AG04449 (cell line): ENCODE measurements around the gene ACP4.
"Not testable (repeated sequence)": the region's sequence is repeated elsewhere in the genome, so short reads cannot be mapped to it uniquely, and the experiment has no call there.

Experiments used
- CTCF ChIA-PET: fragments of 350-600 bp; formaldehyde crosslinking; extraction: SDS; loops from one replicate; lab custom pipeline; 2021; ENCODE audit warnings: antibody characterized with exemption; lab: Yijun Ruan, JAX
- POLR2A ChIA-PET: fragments of 400-600, 350-600 bp; formaldehyde crosslinking; extraction: SDS; loops from one replicate; lab custom pipeline; 2020; ENCODE audit warnings: antibody characterized with exemption, inconsistent platforms; lab: Yijun Ruan, JAX
- DNase-seq: peaks from one replicate; pipeline ENCODE4 v3.0.0-alpha.2; 2010; ENCODE audit warnings: low read depth, low spot score
- H3K4me3 ChIP-seq: 2 replicates; pipeline ENCODE4 v1.5.1; 2011; ENCODE audit warnings: low read depth, mild to moderate bottlenecking, control low read depth, low read length
- CTCF ChIP-seq: IDR thresholded peaks from one replicate; pipeline ENCODE4 v1.5.1; 2011; ENCODE audit warnings: mild to moderate bottlenecking, moderate library complexity, low read length, control low read depth, inconsistent platforms; ENCODE audit not compliant: insufficient read depth; ENCODE audit errors: missing control alignments

The ACP4 gene

DNA sequence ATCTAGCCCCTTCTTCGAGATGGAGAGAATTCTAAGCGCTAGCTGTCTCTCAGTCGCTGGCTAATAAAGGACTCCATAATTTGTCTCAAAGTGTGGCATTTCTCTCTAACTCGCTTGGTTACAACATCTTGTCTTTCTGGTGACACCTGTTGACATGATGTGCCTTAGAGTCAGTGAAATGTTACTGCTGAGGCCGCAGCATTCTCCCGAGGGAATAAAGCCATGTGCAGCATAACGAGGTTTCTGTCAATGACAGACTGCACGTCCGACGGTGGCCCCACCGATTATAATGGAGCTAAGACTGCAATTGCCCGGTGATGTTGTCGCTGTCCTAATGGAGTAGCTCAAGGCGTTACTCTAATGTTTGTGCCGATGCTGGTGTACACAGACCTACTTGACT, 40.2 kb upstream of the ACP4 start:
- POLR2A ChIA-PET, result no interaction called here
- TF ChIP-seq CTCF, result no peak
- DNase-seq, result no peak
- CTCF ChIA-PET, result interaction anchor here (0.6 to 1.4 kb wide), 3 partner anchors 15 to 193 kb away, joined by 3 read pairs; no protein-coding TSS in a partner anchor
- H3K4me3 ChIP-seq, result no peak overlapping the region

DNA sequence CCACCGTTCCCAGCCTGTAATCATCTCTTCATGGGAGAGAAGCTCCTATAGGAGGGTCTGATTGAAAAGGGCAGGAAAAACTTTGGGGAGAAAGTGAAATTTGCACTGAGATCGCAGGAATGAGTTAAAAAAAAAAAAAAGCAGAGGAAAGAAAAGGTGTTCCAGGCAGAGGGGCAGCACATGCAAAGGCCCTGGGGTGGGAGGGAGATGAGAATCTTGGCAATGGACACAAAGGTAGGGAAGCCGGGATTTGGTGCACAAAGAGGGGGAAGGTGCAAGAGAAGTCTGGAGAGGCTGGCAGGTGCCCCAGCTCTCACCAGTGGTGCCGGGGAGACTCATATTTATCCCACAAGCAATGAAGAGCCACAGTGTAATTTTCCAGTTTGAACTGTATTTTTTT, 36.3 kb upstream of the ACP4 start:
- no peak overlapping the region for H3K4me3 ChIP-seq
- no peak for TF ChIP-seq CTCF
- DNase-seq, result no peak
- POLR2A ChIA-PET, result no interaction called here
- CTCF ChIA-PET, result no interaction called here

GRCh38 chr19:50756244-50756643, 34.0 kb upstream of the ACP4 start:
- DNase-seq, H3K4me3 ChIP-seq, POLR2A ChIA-PET: not testable (repeated sequence)
- CTCF ChIA-PET, result interaction anchor here (0.7 kb wide), 1 partner anchor 8 kb away, joined by 3 read pairs; no protein-coding TSS in a partner anchor

DNA sequence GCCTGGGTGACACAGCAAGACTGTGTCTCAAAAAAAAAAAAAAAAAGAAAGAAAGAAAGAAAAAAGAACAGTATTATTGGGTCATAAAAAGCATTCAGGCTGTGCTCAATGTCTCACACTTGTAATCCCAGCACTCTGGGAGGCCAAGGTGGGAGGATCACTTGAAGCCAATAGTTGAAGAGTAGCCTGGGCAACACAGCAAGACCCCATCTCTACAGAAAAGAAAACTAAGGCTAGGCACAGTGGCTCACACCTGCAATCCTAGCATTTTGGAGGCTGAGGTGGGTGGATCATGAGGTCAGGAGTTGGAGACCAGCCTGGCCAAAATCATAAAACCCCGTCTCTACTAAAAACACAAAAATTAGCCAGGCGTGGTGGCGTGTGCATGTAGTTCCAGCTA, 32.6 kb upstream of the ACP4 start:
- POLR2A ChIA-PET, DNase-seq, CTCF ChIA-PET, H3K4me3 ChIP-seq: not testable (repeated sequence)

- POLR2A ChIA-PET, CTCF ChIA-PET, DNase-seq, H3K4me3 ChIP-seq: not testable (repeated sequence)
Measured at GRCh38 chr19:50759076-50759475, 31.1 kb upstream of the ACP4 start.

GRCh38 chr19:50759886-50760285, 30.3 kb upstream of the ACP4 start:
- POLR2A ChIA-PET, result no interaction called here
- DNase-seq, result no peak
- CTCF ChIA-PET, result interaction anchor here (1.7 kb wide), 1 partner anchor 21 kb away, joined by 3 read pairs; no protein-coding TSS in a partner anchor
- no peak for TF ChIP-seq CTCF
- no peak overlapping the region for H3K4me3 ChIP-seq

DNA sequence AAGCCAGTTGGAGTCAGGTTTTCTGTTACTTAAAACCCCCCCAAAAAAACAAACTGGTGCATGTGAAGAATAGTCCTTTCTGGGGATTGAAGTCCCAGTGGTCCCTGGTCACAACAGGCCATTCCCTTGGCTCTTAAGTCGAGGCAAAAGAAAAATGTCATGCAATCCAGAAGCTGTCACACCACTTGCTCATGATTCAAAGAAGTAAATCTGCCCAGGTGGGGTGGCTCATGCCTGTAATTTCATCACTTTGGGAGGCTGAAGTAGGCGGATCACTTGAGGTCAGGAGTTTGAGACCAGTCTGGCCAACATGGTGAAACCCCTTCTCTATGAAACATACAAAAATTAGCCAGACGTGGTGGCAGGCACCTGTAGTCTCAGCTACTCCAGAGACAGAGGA, 28.7 kb upstream of the ACP4 start:
- H3K4me3 ChIP-seq, CTCF ChIA-PET, POLR2A ChIA-PET, DNase-seq: not testable (repeated sequence)

GRCh38 chr19:50763521-50763920, 26.7 kb upstream of the ACP4 start:
- CTCF ChIA-PET, POLR2A ChIA-PET, H3K4me3 ChIP-seq, DNase-seq: not testable (repeated sequence)

DNA sequence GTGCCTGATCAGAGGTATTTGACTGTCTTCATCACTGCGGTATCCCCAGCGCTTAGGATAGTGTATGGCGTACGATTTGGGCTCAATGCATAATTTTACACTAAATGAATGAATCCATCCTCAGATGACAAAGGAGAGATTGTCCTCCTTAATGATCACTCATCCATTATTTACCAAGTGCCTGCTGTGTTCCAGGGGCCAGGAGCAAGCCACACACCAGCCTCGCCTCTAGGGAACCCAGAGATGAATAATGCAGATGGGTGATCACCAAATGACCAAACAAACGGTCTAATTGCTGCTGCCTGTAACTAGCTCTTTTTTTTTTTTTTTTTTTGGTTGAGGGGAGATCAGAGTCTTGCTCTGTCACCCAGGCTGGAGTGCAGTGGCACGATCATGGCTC, 25.8 kb upstream of the ACP4 start:
- POLR2A ChIA-PET, result interaction anchor here (0.6 kb wide), 1 partner anchor 34 kb away, joined by 3 read pairs; no protein-coding TSS in a partner anchor
- TF ChIP-seq CTCF, result no peak
- CTCF ChIA-PET, result interaction anchor here (1.0 kb wide), 1 partner anchor 8 kb away, joined by 3 read pairs; no protein-coding TSS in a partner anchor
- DNase-seq, result no peak
- no peak overlapping the region for H3K4me3 ChIP-seq

GRCh38 chr19:50766746-50767145, 23.5 kb upstream of the ACP4 start:
- CTCF ChIA-PET, result interaction anchor here (1.4 kb wide), 1 partner anchor 42 kb away, joined by 3 read pairs; no protein-coding TSS in a partner anchor

GRCh38 chr19:50767263-50767662, 23.0 kb upstream of the ACP4 start:
- ChIA-PET POLR2A (interaction anchor here (0.6 kb wide), 1 partner anchor 904 kb away, joined by 3 read pairs; no protein-coding TSS in a partner anchor), CTCF (interaction anchor here (1.4 kb wide), 1 partner anchor 42 kb away, joined by 3 read pairs; no protein-coding TSS in a partner anchor)
- H3K4me3 ChIP-seq, DNase-seq: not testable (repeated sequence)

More at GRCh38 chr19:50766746-50767145, 23.5 kb upstream of the ACP4 start:
- POLR2A ChIA-PET, result interaction anchor here (0.6 kb wide), 1 partner anchor 903 kb away, joined by 3 read pairs; no protein-coding TSS in a partner anchor
- not testable (repeated sequence) for DNase-seq, H3K4me3 ChIP-seq
